SU-DHL-6 (cell line): ENCODE results near the gene C1orf74.

Source experiments
- H2AFZ ChIP-seq: fragments of 200-600 bp; sonication (generic); 2 replicates; pipeline ENCODE4 v1.6.1; 2014; ENCODE audit warnings: low read depth, mild to moderate bottlenecking, moderate library complexity, mixed read lengths, antibody characterized with exemption, low read length; ENCODE audit not compliant: severe bottlenecking
- H3F3A ChIP-seq: fragments of 200-600 bp; shearing (Covaris generic); 2 replicates; pipeline ENCODE4 v1.6.0; 2016; ENCODE audit warnings: antibody characterized with exemption, mild to moderate bottlenecking; ENCODE audit not compliant: insufficient read depth
- H3K27ac ChIP-seq: fragments of 200-600 bp; sonication (generic); 2 replicates; pipeline ENCODE4 v1.5.1; 2016; ENCODE audit warnings: low read depth, mild to moderate bottlenecking, low read length, moderate library complexity, mixed read lengths
- H3K27me3 ChIP-seq: fragments of 200-600 bp; sonication (generic), shearing (Covaris generic); 2 replicates; pipeline ENCODE4 v1.6.0; 2014; ENCODE audit warnings: mild to moderate bottlenecking, low read length
- H3K36me3 ChIP-seq: fragments of 200-600 bp; sonication (generic); 2 replicates; pipeline ENCODE4 v1.6.1; 2014; ENCODE audit warnings: mild to moderate bottlenecking, low read length, mixed read lengths
- H3K4me2 ChIP-seq: fragments of 300-600, 200-600 bp; shearing (Covaris generic), sonication (generic); 2 replicates; pipeline ENCODE4 v1.6.0; 2014; ENCODE audit warnings: low read length, low read depth, mild to moderate bottlenecking; ENCODE audit not compliant: poor library complexity, severe bottlenecking
- H3K4me3 ChIP-seq: fragments of 200-600 bp; sonication (generic); 2 replicates; pipeline ENCODE4 v1.5.1; 2014; ENCODE audit warnings: antibody characterized with exemption, low read length, mild to moderate bottlenecking, mixed read lengths; ENCODE audit not compliant: insufficient read depth, poor library complexity, severe bottlenecking
- H3K79me2 ChIP-seq: fragments of 200-600 bp; sonication (generic); 2 replicates; pipeline ENCODE4 v1.6.1; 2014; ENCODE audit warnings: mild to moderate bottlenecking, low read length, moderate library complexity; ENCODE audit not compliant: insufficient read depth
- H3K9ac ChIP-seq: fragments of 200-600 bp; sonication (generic); 2 replicates; pipeline ENCODE4 v1.7.0; 2014; ENCODE audit warnings: mild to moderate bottlenecking, low read length
- H3K9me2 ChIP-seq: fragments of 200-600 bp; sonication (generic); replicated peaks from 2 replicates; pipeline ENCODE4 v1.6.1; 2014; ENCODE audit warnings: low read length; ENCODE audit not compliant: insufficient read depth
- H3K9me3 ChIP-seq: fragments of 200-600 bp; sonication (generic); 2 replicates; pipeline ENCODE4 v1.6.1; 2014; ENCODE audit warnings: low read length, mixed read lengths; ENCODE audit not compliant: insufficient read depth
- H4K20me1 ChIP-seq: fragments of 200-600 bp; sonication (generic); 2 replicates; pipeline ENCODE4 v1.6.1; 2014; ENCODE audit warnings: low read depth, mild to moderate bottlenecking, antibody characterized with exemption, low read length, moderate library complexity, mixed read lengths
- CTCF ChIP-seq: fragments of 200-600 bp; sonication (generic); IDR thresholded peaks from one replicate; pipeline ENCODE4 v1.5.1; 2017; ENCODE audit warnings: antibody characterized with exemption, mild to moderate bottlenecking, low read length, moderate library complexity; ENCODE audit not compliant: insufficient read depth, poor library complexity, severe bottlenecking
- EZH2phosphoT487 ChIP-seq: fragments of 200-600 bp; sonication (generic), shearing (Covaris generic); conservative IDR thresholded peaks from 2 replicates; pipeline ENCODE4 v1.6.1; 2018; ENCODE audit warnings: mild to moderate bottlenecking, antibody characterized with exemption, low read length, moderate library complexity, mixed read lengths

Gene C1orf74

DNA sequence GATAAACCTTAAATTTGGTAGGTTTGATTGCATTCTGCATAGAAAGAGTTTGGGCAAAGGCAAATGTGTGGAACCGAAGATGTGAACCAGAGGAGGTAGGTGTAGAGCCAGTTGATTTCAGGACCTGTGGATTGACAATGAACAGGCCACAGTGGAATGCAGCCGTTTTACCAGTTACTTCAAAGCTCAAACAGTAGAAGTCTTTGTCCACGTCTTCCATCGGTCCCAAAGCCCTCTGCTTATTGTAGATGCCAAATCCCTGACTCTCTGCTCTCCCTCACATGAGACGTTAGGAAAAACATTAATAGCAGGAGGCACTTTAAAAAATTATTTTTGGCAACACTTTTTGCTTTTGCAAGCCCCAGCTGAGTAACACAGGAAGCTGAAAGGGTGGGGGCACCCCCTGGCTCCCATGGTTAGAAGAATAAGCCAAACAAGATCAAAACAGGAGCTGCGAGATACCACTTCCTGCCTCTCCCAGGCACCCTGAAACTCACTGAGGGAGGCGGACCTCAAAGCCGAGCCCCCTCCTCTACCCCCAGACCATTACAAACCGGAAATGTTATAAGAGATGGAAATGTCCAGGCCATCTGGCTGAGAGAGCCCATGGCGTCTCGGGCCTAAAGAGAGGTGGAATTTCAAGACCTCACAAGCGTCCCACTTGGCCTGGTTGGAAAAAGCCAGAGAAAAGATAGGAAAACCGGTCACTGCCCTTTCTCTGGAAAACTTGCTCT lies 15.0 kb downstream of the C1orf74 start:
- Histone ChIP-seq H3K9me2 (no peaks in the 10 kb centered on the region), H3K27ac (no peak overlapping the region), H3K4me3 (no peak overlapping the region), H4K20me1 (no peaks in the 10 kb centered on the region), H3K4me2 (no peak overlapping the region), H2AFZ (no peak overlapping the region), H3K9ac (no peak overlapping the region), H3K27me3 (no peaks in the 10 kb centered on the region), H3K79me2 (no peaks in the 10 kb centered on the region), H3K36me3 (no peaks in the 10 kb centered on the region), H3F3A (no peaks in the 10 kb centered on the region), H3K9me3 (0 out of 2 replicates have a peak, but pooled peaks cover 3% of the 10 kb centered on the region)
- TF ChIP-seq EZH2phosphoT487 (no peak), CTCF (no peak)

DNA sequence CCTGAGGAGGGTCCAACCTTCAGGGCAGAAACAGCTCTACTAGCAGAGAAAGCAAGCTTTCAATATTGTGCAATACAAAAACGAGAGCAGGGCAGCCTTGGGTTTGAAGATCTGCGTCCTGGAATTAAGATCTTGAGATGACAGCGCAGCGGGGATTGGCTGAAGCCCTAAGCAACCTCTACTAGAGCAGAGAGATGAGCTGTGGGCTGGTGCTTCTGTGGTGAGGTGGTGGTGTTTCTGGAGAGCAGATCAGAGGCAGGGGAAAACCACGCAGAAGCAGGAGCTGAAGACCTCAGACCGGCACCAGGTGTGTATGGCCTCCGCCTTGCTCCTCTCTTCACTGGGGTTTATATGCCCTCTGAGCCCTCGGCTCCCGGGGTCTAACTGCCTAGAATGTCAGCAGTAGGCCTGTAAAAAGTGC lies 16.0 kb downstream of the C1orf74 start:
- H3K9ac ChIP-seq = no peak overlapping the region
- no peaks in the 10 kb centered on the region for H3K36me3 ChIP-seq
- no peaks in the 10 kb centered on the region for H3F3A ChIP-seq
- H3K27me3 ChIP-seq = no peaks in the 10 kb centered on the region
- H3K4me3 ChIP-seq = no peak overlapping the region
- no peak overlapping the region for H3K27ac ChIP-seq
- H3K79me2 ChIP-seq = no peaks in the 10 kb centered on the region
- 0 out of 2 replicates have a peak, but pooled peaks cover 3% of the 10 kb centered on the region for H3K9me3 ChIP-seq
- H4K20me1 ChIP-seq = no peaks in the 10 kb centered on the region
- no peak overlapping the region for H2AFZ ChIP-seq
- H3K4me2 ChIP-seq = no peak overlapping the region
- TF ChIP-seq EZH2phosphoT487 (no peak), CTCF (no peak)
- no peaks in the 10 kb centered on the region for H3K9me2 ChIP-seq

GRCh38 chr1:209767706-209768105 lies 16.7 kb downstream of the C1orf74 start:
- 0 out of 2 replicates have a peak, but pooled peaks cover 3% of the 10 kb centered on the region for H3K9me3 ChIP-seq
- H3K4me3 ChIP-seq = no peak overlapping the region
- no peak overlapping the region for H3K4me2 ChIP-seq
- H3F3A ChIP-seq = no peaks in the 10 kb centered on the region
- no peak overlapping the region for H2AFZ ChIP-seq
- no peaks in the 10 kb centered on the region for H4K20me1 ChIP-seq
- H3K79me2 ChIP-seq = no peaks in the 10 kb centered on the region
- H3K9me2 ChIP-seq = no peaks in the 10 kb centered on the region
- H3K27me3 ChIP-seq = no peaks in the 10 kb centered on the region
- H3K9ac ChIP-seq = no peak overlapping the region
- TF ChIP-seq CTCF (no peak), EZH2phosphoT487 (no peak)
- no peak overlapping the region for H3K27ac ChIP-seq
- H3K36me3 ChIP-seq = no peaks in the 10 kb centered on the region
